C4-2B (cell line): ENCODE results near the gene HECTD1.

Experiments
- CTCF ChIP-seq: fragments of 450-650 bp; conservative IDR thresholded peaks from 2 replicates; pipeline ENCODE4 v1.5.1; 2017; ENCODE audit warnings: mild to moderate bottlenecking
- ZFX ChIP-seq: fragments of 450-650 bp; IDR thresholded peaks from 2 replicates; pipeline ENCODE4 v1.6.1; 2017

- no peak for TF ChIP-seq CTCF
- TF ChIP-seq ZFX, result no peak
Measured at GRCh38 chr14:31212893-31213292, 5.3 kb upstream of the HECTD1 start.
